ENCODE measurements around the gene AIG1. TPM values are rescaled to one million over a fixed set of nuclear protein-coding genes. Genes with fewer than 3 reads are reported as not detected.
"Not testable (repeated sequence)": the region's sequence is repeated elsewhere in the genome, so short reads cannot be mapped to it uniquely, and the experiment has no call there.

Gene AIG1
- total RNA-seq, 2 experiments from 2014 or later = 26.1 to 28.0 TPM

- intact Hi-C loops (cut with micrococcal nuclease) = no loop called here
- CTCF ChIA-PET = no interaction called here
These were observed 223.4 kb downstream of the AIG1 start for GRCh38 chr6:143283887-143284645.

GRCh38 chr6:143286251-143286795 lies 225.6 kb downstream of the AIG1 start:
- DNase-seq = no peak
- CTCF ChIA-PET = no interaction called here
- intact Hi-C loops (cut with micrococcal nuclease) = no loop called here
- H3K9me3 Mint-ChIP-seq = no peaks in the 10 kb centered on the region
- H3K4me1 Mint-ChIP-seq (ENCODE audit: low read depth) = no peaks in the 10 kb centered on the region
- no peaks in the 10 kb centered on the region for H3K36me3 Mint-ChIP-seq (ENCODE audit: low read depth)
- H3K4me3 Mint-ChIP-seq = no peak overlapping the region
- no peak overlapping the region for H3K27ac Mint-ChIP-seq
- H3K27me3 Mint-ChIP-seq (ENCODE audit: low read depth) = no peaks in the 10 kb centered on the region

More at GRCh38 chr6:143283887-143284645, 223.4 kb downstream of the AIG1 start:
- H3K4me1 Mint-ChIP-seq (ENCODE audit: low read depth) = no peaks in the 10 kb centered on the region
- no peak overlapping the region for H3K27ac Mint-ChIP-seq
- no peak overlapping the region for H3K4me3 Mint-ChIP-seq
- H3K9me3 Mint-ChIP-seq = no peaks in the 10 kb centered on the region
- no peak for DNase-seq
- H3K36me3 Mint-ChIP-seq (ENCODE audit: low read depth) = no peaks in the 10 kb centered on the region
- H3K27me3 Mint-ChIP-seq (ENCODE audit: low read depth) = no peaks in the 10 kb centered on the region

GRCh38 chr6:143288923-143289322 lies 228.2 kb downstream of the AIG1 start:
- Mint-ChIP-seq H3K4me3 (no peak overlapping the region), H3K4me1 (ENCODE audit: low read depth) (no peaks in the 10 kb centered on the region), H3K27me3 (ENCODE audit: low read depth) (no peaks in the 10 kb centered on the region), H3K36me3 (ENCODE audit: low read depth) (no peaks in the 10 kb centered on the region), H3K27ac (no peak overlapping the region), H3K9me3 (no peaks in the 10 kb centered on the region)
- DNase-seq = no peak
- intact Hi-C loops (cut with micrococcal nuclease) = no loop called here
- CTCF ChIA-PET = no interaction called here

GRCh38 chr6:143290206-143290605 lies 229.5 kb downstream of the AIG1 start:
- DNase-seq = no peak
- no peaks in the 10 kb centered on the region for H3K36me3 Mint-ChIP-seq (ENCODE audit: low read depth)
- no peaks in the 10 kb centered on the region for H3K27me3 Mint-ChIP-seq (ENCODE audit: low read depth)
- no peak overlapping the region for H3K4me3 Mint-ChIP-seq
- no peak overlapping the region for H3K27ac Mint-ChIP-seq
- H3K4me1 Mint-ChIP-seq (ENCODE audit: low read depth) = no peaks in the 10 kb centered on the region
- CTCF ChIA-PET = no interaction called here
- intact Hi-C loops (cut with micrococcal nuclease) = no loop called here
- no peaks in the 10 kb centered on the region for H3K9me3 Mint-ChIP-seq

DNA sequence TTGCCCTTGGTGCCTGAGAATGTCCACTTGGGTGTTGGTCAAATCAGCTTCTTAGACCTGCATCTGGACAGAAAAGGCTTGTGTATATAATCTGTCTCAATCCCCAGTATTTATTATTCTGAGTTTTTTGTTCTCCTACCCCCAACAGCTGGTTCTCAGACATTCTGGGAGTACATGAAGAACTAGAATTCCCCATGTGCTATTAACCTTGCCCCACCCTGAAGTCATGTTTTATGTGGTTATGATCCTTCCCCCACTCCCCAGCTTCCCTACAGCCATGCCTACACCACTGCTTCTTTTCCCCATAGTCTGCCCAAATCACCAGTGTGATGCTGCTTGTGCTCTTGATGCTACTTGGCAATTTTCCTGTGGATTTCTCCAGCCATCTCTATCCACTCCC lies 232.8 kb downstream of the AIG1 start:
- Mint-ChIP-seq H3K27ac (no peak overlapping the region), H3K27me3 (ENCODE audit: low read depth) (no peaks in the 10 kb centered on the region), H3K4me3 (no peak overlapping the region), H3K4me1 (ENCODE audit: low read depth) (peaks cover 7% of the 10 kb centered on the region), H3K9me3 (no peaks in the 10 kb centered on the region), H3K36me3 (ENCODE audit: low read depth) (no peaks in the 10 kb centered on the region)
- intact Hi-C loops (cut with micrococcal nuclease) = no loop called here
- DNase-seq = no peak
- CTCF ChIA-PET = interaction anchor here (0.6 kb wide), 1 partner anchor 43 kb away, joined by 3 read pairs; no protein-coding TSS in a partner anchor

- Mint-ChIP-seq H3K4me1 (ENCODE audit: low read depth) (peaks cover 7% of the 10 kb centered on the region), H3K36me3 (ENCODE audit: low read depth) (no peaks in the 10 kb centered on the region), H3K4me3 (no peak overlapping the region), H3K27ac (no peak overlapping the region), H3K9me3 (no peaks in the 10 kb centered on the region), H3K27me3 (ENCODE audit: low read depth) (no peaks in the 10 kb centered on the region)
- CTCF ChIA-PET = no interaction called here
- DNase-seq = no peak
- intact Hi-C loops (cut with micrococcal nuclease) = no loop called here
These were observed 233.7 kb downstream of the AIG1 start for GRCh38 chr6:143294265-143294860.

- Mint-ChIP-seq H3K4me3 (no peak overlapping the region), H3K4me1 (ENCODE audit: low read depth) (peaks cover 7% of the 10 kb centered on the region), H3K27ac (no peak overlapping the region), H3K36me3 (ENCODE audit: low read depth) (no peaks in the 10 kb centered on the region), H3K27me3 (ENCODE audit: low read depth) (no peaks in the 10 kb centered on the region), H3K9me3 (no peaks in the 10 kb centered on the region)
- no peak for DNase-seq
- CTCF ChIA-PET = no interaction called here
- intact Hi-C loops (cut with micrococcal nuclease) = no loop called here
These were observed 235.2 kb downstream of the AIG1 start for GRCh38 chr6:143295932-143296331.

GRCh38 chr6:143298071-143298470 lies 237.4 kb downstream of the AIG1 start:
- no peaks in the 10 kb centered on the region for H3K27me3 Mint-ChIP-seq (ENCODE audit: low read depth)

GRCh38 chr6:143299253-143300166 lies 238.8 kb downstream of the AIG1 start:
- no peaks in the 10 kb centered on the region for H3K27me3 Mint-ChIP-seq (ENCODE audit: low read depth)
- H3K27ac Mint-ChIP-seq = no peak overlapping the region
- peak; percentile 8 for DNase-seq
- intact Hi-C loops (cut with micrococcal nuclease) = no loop called here
- H3K9me3 Mint-ChIP-seq = no peaks in the 10 kb centered on the region
- no peak overlapping the region for H3K4me3 Mint-ChIP-seq
- no peaks in the 10 kb centered on the region for H3K36me3 Mint-ChIP-seq (ENCODE audit: low read depth)
- CTCF ChIA-PET = interaction anchor here (0.5 kb wide), 1 partner anchor 588 kb away, joined by 4 read pairs; no protein-coding TSS in a partner anchor
- peaks cover 7% of the 10 kb centered on the region for H3K4me1 Mint-ChIP-seq (ENCODE audit: low read depth)

More at GRCh38 chr6:143298071-143298470, 237.4 kb downstream of the AIG1 start:
- Mint-ChIP-seq H3K36me3 (ENCODE audit: low read depth) (no peaks in the 10 kb centered on the region), H3K4me3 (no peak overlapping the region), H3K9me3 (no peaks in the 10 kb centered on the region), H3K27ac (no peak overlapping the region), H3K4me1 (ENCODE audit: low read depth) (peaks cover 7% of the 10 kb centered on the region)
- CTCF ChIA-PET = no interaction called here
- no peak for DNase-seq
- intact Hi-C loops (cut with micrococcal nuclease) = no loop called here

GRCh38 chr6:143301188-143301587 lies 240.5 kb downstream of the AIG1 start:
- peaks cover 2% of the 10 kb centered on the region for H3K9me3 Mint-ChIP-seq

GRCh38 chr6:143307760-143308159 lies 247.1 kb downstream of the AIG1 start:
- CTCF ChIA-PET; intact Hi-C loops (cut with micrococcal nuclease); DNase-seq; H3K4me3 Mint-ChIP-seq; H3K4me1 Mint-ChIP-seq (ENCODE audit: low read depth); H3K27ac Mint-ChIP-seq; H3K27me3 Mint-ChIP-seq (ENCODE audit: low read depth); H3K9me3 Mint-ChIP-seq; H3K36me3 Mint-ChIP-seq (ENCODE audit: low read depth): not testable (repeated sequence)

More at GRCh38 chr6:143301188-143301587, 240.5 kb downstream of the AIG1 start:
- CTCF ChIA-PET = interaction anchor here (0.6 kb wide), 1 partner anchor 603 kb away, joined by 3 read pairs; no protein-coding TSS in a partner anchor
- Mint-ChIP-seq H3K36me3 (ENCODE audit: low read depth) (peaks cover 1% of the 10 kb centered on the region), H3K27me3 (ENCODE audit: low read depth) (no peaks in the 10 kb centered on the region), H3K4me1 (ENCODE audit: low read depth) (peaks cover 7% of the 10 kb centered on the region), H3K4me3 (no peak overlapping the region), H3K27ac (no peak overlapping the region)
- intact Hi-C loops (cut with micrococcal nuclease) = no loop called here
- no peak for DNase-seq

DNA sequence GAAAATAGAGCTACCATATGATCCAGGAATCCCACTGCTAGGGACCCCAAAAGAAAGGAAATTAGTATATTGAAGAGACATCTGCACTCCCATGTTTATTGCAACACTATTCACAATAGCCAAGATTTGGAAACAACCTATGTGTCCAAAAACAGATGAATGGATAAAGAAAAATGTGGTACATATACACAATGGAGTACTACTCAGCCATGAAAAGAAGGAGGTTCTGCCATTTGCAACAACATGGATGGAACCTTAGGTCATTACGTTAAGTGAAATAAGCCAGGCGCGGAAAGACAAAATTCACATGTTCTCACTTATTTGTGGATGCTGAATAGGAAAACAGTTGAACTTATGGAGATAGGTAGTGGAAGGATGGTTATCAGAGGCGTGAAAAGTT lies 252.5 kb downstream of the AIG1 start:
- no peak for DNase-seq
- CTCF ChIA-PET = no interaction called here
- Mint-ChIP-seq H3K36me3 (ENCODE audit: low read depth) (peaks cover 2% of the 10 kb centered on the region), H3K27me3 (ENCODE audit: low read depth) (no peaks in the 10 kb centered on the region), H3K4me3 (no peak overlapping the region), H3K9me3 (peaks cover 19% of the 10 kb centered on the region), H3K27ac (no peak overlapping the region), H3K4me1 (ENCODE audit: low read depth) (no peaks in the 10 kb centered on the region)
- intact Hi-C loops (cut with micrococcal nuclease) = no loop called here

Data from activated naive CD4-positive, alpha-beta T cell treated with anti-CD3 and anti-CD28 coated beads for 36 hours (primary cell).